ENCODE results near the gene FKBP14.

Gene FKBP14

GRCh38 chr7:30026229-30027064, at the start of gene FKBP14:
FKBP14 (minus strand) TSS chr7:30026702; CDS start chr7:30026508, 194 bp downstream.
- DNase-seq, result peak; percentile 100

GRCh38 chr7:30074422-30075030, 48.0 kb upstream of the FKBP14 start:
- DNase-seq, result peak; percentile 79

GRCh38 chr7:30072735-30073134, 46.2 kb upstream of the FKBP14 start:
- no peak for DNase-seq

GRCh38 chr7:30070052-30070451, 43.5 kb upstream of the FKBP14 start:
- DNase-seq, result peak; percentile 50

GRCh38 chr7:30069096-30069867, 42.8 kb upstream of the FKBP14 start:
- peak; percentile 21 for DNase-seq

GRCh38 chr7:30068117-30068516, 41.6 kb upstream of the FKBP14 start:
- DNase-seq, result peak; percentile 32

- DNase-seq, result no peak
Measured at GRCh38 chr7:30066687-30067086, 40.2 kb upstream of the FKBP14 start.

- no peak for DNase-seq
Measured at GRCh38 chr7:30065746-30066145, 39.2 kb upstream of the FKBP14 start.

GRCh38 chr7:30062587-30062986, 36.1 kb upstream of the FKBP14 start:
- peak; percentile 73 for DNase-seq

- peak; percentile 56 for DNase-seq
Measured at GRCh38 chr7:30061786-30062185, 35.3 kb upstream of the FKBP14 start.

- no peak for DNase-seq
Measured at GRCh38 chr7:30057741-30058140, 31.2 kb upstream of the FKBP14 start.

GRCh38 chr7:30053068-30053467, 26.6 kb upstream of the FKBP14 start:
- no peak for DNase-seq

- DNase-seq, result no peak
Measured at GRCh38 chr7:30049173-30049572, 22.7 kb upstream of the FKBP14 start.

- no peak for DNase-seq
Measured at GRCh38 chr7:30048582-30048981, 22.1 kb upstream of the FKBP14 start.

GRCh38 chr7:30047124-30047523, 20.6 kb upstream of the FKBP14 start:
- no peak for DNase-seq

GRCh38 chr7:30046127-30046770, 19.7 kb upstream of the FKBP14 start:
- DNase-seq, result no peak

GRCh38 chr7:30041526-30042269, 15.2 kb upstream of the FKBP14 start:
- no peak for DNase-seq

- DNase-seq, result no peak
Measured at GRCh38 chr7:30040938-30041337, 14.4 kb upstream of the FKBP14 start.

GRCh38 chr7:30038196-30038980, 11.9 kb upstream of the FKBP14 start:
- no peak for DNase-seq

- DNase-seq, result no peak
Measured at GRCh38 chr7:30036220-30036619, 9.7 kb upstream of the FKBP14 start.

GRCh38 chr7:30034501-30034900, 8.0 kb upstream of the FKBP14 start:
- DNase-seq, result no peak

Data from NCI-H69 (cell line).